HAP-1 (cell line): ENCODE results near the gene RBM42.
"Not testable (repeated sequence)": the region's sequence is repeated elsewhere in the genome, so short reads cannot be mapped to it uniquely, and the experiment has no call there.

ENCODE experiments used
- DNase-seq, 2 experiments: peaks; one replicate each; pipeline ENCODE4 v3.0.0-alpha.2; 2016 to 2020; ENCODE audit warnings: low spot score in 2 of 2
- H3K27me3 ChIP-seq: fragments of 250-450 bp; sonication (Bioruptor Pico); 2 replicates; pipeline ENCODE4 v1.5.1; 2020; ENCODE audit warnings: low read depth, mild to moderate bottlenecking, moderate library complexity
- H3K36me3 ChIP-seq: fragments of 250-450 bp; sonication (Bioruptor Pico); replicated peaks from 2 replicates; pipeline ENCODE4 v1.5.1; 2020; ENCODE audit warnings: mild to moderate bottlenecking
- H3K4me1 ChIP-seq: fragments of 250-450 bp; sonication (Bioruptor Pico); 2 replicates; pipeline ENCODE4 v1.5.1; 2020; ENCODE audit warnings: mild to moderate bottlenecking
- H3K4me3 ChIP-seq: fragments of 250-450 bp; sonication (Bioruptor Pico); 2 replicates; pipeline ENCODE4 v1.5.1; 2020; ENCODE audit warnings: mild to moderate bottlenecking, moderate library complexity
- H3K9me3 ChIP-seq: fragments of 250-450 bp; sonication (Bioruptor Pico); 2 replicates; pipeline ENCODE4 v1.5.1; 2020; ENCODE audit warnings: mild to moderate bottlenecking, moderate library complexity
- in situ Hi-C: fragments of 300-500 bp; cut with MboI; formaldehyde crosslinking; loops from 3 replicates; pipeline ENCODE4 v1.14.3; 2020; ENCODE audit warnings: low sequenced_read_pairs, inconsistent platforms, mixed read lengths

The RBM42 gene

DNA sequence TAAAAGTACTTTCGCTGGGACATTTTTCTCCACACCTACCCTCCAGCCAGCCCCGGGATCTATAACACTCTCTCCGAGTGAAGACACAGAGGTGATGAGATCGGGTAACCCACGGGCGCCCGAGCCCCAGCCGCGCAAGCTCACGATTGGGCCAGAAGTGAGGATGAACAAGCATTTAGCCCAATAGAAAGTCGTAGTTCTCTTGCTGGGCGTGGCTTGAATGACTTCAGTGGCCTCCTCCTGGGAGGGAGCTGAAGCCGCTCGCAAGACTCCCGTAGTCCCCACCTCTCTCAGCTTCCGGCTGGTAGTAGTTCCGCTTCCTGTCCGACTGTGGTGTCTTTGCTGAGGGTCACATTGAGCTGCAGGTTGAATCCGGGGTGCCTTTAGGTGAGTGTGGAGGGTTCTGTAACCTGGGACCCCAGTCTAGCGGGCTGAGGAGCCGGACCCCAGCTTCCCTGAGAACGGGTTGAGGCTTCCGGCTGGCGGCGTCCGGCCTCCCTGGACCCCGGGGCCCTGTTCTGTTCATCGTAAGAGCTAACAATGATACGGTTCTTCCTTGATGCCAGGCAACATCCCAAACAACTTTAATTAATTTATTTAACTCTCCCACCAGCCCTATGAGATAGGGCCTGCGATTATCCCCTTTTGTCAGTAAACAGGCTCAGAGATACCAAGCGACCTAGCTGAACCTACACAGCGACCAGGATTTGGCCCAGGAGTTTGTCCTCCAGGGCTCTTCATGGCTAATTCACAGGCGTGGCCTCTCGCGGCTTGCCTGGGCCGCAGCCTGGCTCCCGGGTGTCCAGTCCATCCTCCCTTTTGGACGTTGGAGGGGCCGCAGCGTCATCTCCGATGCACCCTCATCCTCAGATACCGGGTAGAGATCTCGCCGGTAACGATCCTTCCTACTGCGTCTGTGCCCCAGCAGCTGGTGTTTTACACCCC is 19.5 kb downstream of the RBM42 start, which contains the start of gene COX6B1:
Gene COX6B1 (plus strand): TSS at position 307 of the 945 bp plus-strand sequence. CDS start 2,921 bp downstream, outside the sequence.
- H3K4me1 ChIP-seq, result peaks cover 8% of the 10 kb centered on the region

DNA sequence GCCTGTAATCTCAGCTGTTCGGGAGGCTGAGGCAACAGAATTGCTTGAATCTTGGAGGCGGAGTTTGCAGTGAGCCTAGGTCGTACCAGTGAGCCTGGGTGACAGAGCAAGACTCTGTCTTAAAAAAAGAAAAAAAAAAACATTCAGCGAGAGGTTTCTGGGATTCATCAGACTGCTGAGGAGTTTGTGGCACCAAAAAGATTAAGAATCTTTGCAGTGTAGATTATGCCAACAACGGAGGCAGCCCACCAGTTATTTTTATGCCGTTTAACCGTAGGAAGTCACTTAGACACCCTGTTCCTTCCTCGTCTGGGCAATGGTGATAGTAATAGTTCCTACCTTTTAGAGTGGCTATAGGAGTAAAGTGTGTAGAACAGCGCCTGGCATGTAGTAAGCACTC is 21.7 kb downstream of the RBM42 start:
- DNase-seq, result no peak
- peaks cover 49% of the 10 kb centered on the region for H3K36me3 ChIP-seq
- H3K27me3 ChIP-seq, result no peaks in the 10 kb centered on the region
- H3K4me1 ChIP-seq, result 0 out of 2 replicates have a peak, but pooled peaks cover 3% of the 10 kb centered on the region
- in situ Hi-C loops, result no loop called here
- H3K9me3 ChIP-seq, result no peaks in the 10 kb centered on the region
- H3K4me3 ChIP-seq, result no peak overlapping the region

More for the DNA sequence above, 19.5 kb downstream of the RBM42 start, which contains the start of gene COX6B1:
- H3K36me3 ChIP-seq, result peaks cover 29% of the 10 kb centered on the region
- in situ Hi-C loops, result no loop called here
- no peaks in the 10 kb centered on the region for H3K9me3 ChIP-seq
- H3K27me3 ChIP-seq, result no peaks in the 10 kb centered on the region
- peak within 1 kb of the TSS; percentile 93 for H3K4me3 ChIP-seq
- DNase-seq, result peak; percentile 97 to 99

GRCh38 chr19:35654828-35655227 is 26.0 kb downstream of the RBM42 start:
- H3K4me1 ChIP-seq, H3K4me3 ChIP-seq, DNase-seq, H3K9me3 ChIP-seq, H3K27me3 ChIP-seq, in situ Hi-C loops: not testable (repeated sequence)
- peaks cover 74% of the 10 kb centered on the region for H3K36me3 ChIP-seq

GRCh38 chr19:35655600-35655999 is 26.8 kb downstream of the RBM42 start:
- H3K9me3 ChIP-seq, result no peaks in the 10 kb centered on the region
- H3K27me3 ChIP-seq, result no peaks in the 10 kb centered on the region
- in situ Hi-C loops, result no loop called here
- no peak for DNase-seq
- no peaks in the 10 kb centered on the region for H3K4me1 ChIP-seq
- H3K4me3 ChIP-seq, result no peak overlapping the region
- H3K36me3 ChIP-seq, result peaks cover 68% of the 10 kb centered on the region

GRCh38 chr19:35656700-35657099 is 27.9 kb downstream of the RBM42 start:
- peaks cover 57% of the 10 kb centered on the region for H3K36me3 ChIP-seq
- in situ Hi-C loops, result no loop called here

DNA sequence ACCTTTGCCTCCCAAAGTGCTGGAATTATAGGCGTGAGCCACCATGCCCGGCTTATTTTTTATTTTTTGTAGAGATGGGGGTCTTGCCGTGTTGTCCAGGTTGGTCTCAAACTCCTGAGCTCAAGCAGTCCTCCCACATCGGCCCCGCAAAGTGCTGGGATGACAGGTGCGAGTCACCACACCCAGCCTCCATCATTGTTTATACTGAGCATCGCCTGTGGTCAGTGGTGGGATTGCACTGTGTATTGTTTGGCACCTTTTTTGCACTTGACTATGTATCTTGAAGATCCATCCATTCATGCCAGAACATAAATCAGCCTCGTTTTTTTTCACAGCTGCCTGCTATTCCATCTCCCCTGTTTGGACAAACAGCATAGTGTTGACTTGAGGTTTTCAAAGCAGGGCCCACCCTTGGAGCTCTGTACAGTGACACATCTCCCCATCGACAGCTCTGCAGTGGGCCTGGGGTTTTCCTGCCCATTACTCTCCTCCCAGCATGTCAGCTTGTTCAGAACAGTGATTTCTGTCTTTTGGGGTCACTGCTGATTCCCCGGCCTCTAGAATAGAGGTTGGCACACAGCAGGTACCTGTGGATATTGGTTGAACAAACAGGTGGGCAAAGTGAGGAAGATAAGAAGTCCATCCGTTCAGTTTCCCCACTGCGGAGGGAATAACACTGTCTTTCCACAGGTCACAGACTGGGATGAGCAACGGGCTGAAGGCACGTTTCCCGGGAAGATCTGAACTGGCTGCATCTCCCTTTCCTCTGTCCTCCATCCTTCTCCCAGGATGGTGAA is 29.3 kb downstream of the RBM42 start:
- peaks cover 50% of the 10 kb centered on the region for H3K36me3 ChIP-seq
- no peaks in the 10 kb centered on the region for H3K4me1 ChIP-seq
- H3K4me3 ChIP-seq, result no peak overlapping the region
- in situ Hi-C loops, result no loop called here
- H3K27me3 ChIP-seq, result no peaks in the 10 kb centered on the region
- no peak for DNase-seq
- no peaks in the 10 kb centered on the region for H3K9me3 ChIP-seq

More at GRCh38 chr19:35656700-35657099, 27.9 kb downstream of the RBM42 start:
- Histone ChIP-seq H3K4me1 (no peaks in the 10 kb centered on the region), H3K9me3 (no peaks in the 10 kb centered on the region), H3K4me3 (no peak overlapping the region), H3K27me3 (no peaks in the 10 kb centered on the region)
- DNase-seq, result no peak

GRCh38 chr19:35661995-35662340 is 33.1 kb downstream of the RBM42 start:
- Histone ChIP-seq H3K9me3 (no peaks in the 10 kb centered on the region), H3K36me3 (peaks cover 15% of the 10 kb centered on the region), H3K27me3 (no peaks in the 10 kb centered on the region), H3K4me3 (no peak overlapping the region), H3K4me1 (peaks cover 4% of the 10 kb centered on the region)
- no peak for DNase-seq
- in situ Hi-C loops, result no loop called here

DNA sequence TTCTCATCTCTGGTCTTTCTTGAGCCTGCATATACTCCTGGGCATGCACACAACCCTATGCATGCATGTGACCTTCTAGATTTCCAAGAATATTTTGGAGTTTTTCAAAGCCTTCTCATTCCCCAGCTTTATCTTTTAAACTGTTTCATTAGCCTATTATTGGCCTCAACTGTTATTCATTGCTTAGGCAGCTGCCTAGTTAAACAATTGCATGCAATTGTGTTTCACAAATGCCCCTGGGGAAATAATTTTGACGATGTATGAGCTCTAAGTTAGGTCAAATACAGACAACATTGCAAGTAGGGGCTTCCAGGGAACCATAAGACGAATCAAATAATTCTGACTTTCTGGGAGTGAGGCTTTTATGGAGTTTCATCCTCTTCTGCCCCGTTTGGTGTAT is 35.1 kb downstream of the RBM42 start:
- Histone ChIP-seq H3K4me1 (peaks cover 4% of the 10 kb centered on the region), H3K4me3 (no peak overlapping the region), H3K9me3 (no peaks in the 10 kb centered on the region), H3K27me3 (0 out of 2 replicates have a peak, but pooled peaks cover 1% of the 10 kb centered on the region), H3K36me3 (no peaks in the 10 kb centered on the region)
- in situ Hi-C loops, result no loop called here
- no peak for DNase-seq

GRCh38 chr19:35665157-35665556 is 36.3 kb downstream of the RBM42 start:
- DNase-seq, result no peak
- Histone ChIP-seq H3K36me3 (no peaks in the 10 kb centered on the region), H3K27me3 (peaks cover 9% of the 10 kb centered on the region; the same call in 1 of the 2 replicates), H3K4me1 (peaks cover 4% of the 10 kb centered on the region), H3K9me3 (no peaks in the 10 kb centered on the region), H3K4me3 (no peak overlapping the region)
- in situ Hi-C loops, result no loop called here

DNA sequence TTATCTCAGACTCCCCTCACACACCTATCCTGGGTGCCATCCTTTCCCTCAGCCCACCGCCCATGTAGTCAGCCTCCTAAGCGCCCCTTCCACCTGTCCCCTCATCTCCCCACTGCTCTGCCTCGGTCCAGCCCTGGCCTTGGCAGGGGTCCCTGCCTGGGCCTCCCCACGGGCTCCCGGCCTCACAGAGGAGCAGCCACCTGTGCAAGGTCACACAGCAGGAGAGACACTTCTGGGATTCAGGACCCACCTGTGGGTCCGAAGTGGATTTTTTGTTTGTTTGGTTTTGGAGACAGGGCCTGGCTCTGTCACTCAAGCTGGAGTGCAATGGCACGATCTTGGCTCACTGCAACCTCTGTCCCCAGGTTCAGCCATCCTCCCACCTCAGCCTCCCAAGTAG is 36.8 kb downstream of the RBM42 start:
- H3K4me3 ChIP-seq, result no peak overlapping the region
- H3K27me3 ChIP-seq, result peaks cover 9% of the 10 kb centered on the region; the same call in 1 of the 2 replicates
- DNase-seq, result no peak
- H3K36me3 ChIP-seq, result no peaks in the 10 kb centered on the region
- H3K4me1 ChIP-seq, result peaks cover 4% of the 10 kb centered on the region
- no peaks in the 10 kb centered on the region for H3K9me3 ChIP-seq
- in situ Hi-C loops, result no loop called here

- in situ Hi-C loops, result no loop called here
- no peak for DNase-seq
- Histone ChIP-seq H3K27me3 (peaks cover 14% of the 10 kb centered on the region; the same call in 1 of the 2 replicates), H3K9me3 (no peaks in the 10 kb centered on the region), H3K36me3 (no peaks in the 10 kb centered on the region), H3K4me1 (peaks cover 4% of the 10 kb centered on the region), H3K4me3 (no peak within 1 kb of the TSS)
Observed at GRCh38 chr19:35666251-35666913, 37.5 kb downstream of the RBM42 start, which contains the start of gene UPK1A. TSS of gene UPK1A (plus strand) at chr19:35666517. CDS start at chr19:35666813, 296 bp downstream.

GRCh38 chr19:35669566-35669965 is 40.7 kb downstream of the RBM42 start:
- H3K36me3 ChIP-seq, result no peaks in the 10 kb centered on the region
- in situ Hi-C loops, result no loop called here
- H3K4me1 ChIP-seq, result 0 out of 2 replicates have a peak, but pooled peaks cover 2% of the 10 kb centered on the region
- H3K9me3 ChIP-seq, result no peaks in the 10 kb centered on the region
- H3K4me3 ChIP-seq, result no peak overlapping the region
- H3K27me3 ChIP-seq, result peaks cover 21% of the 10 kb centered on the region; the same call in 1 of the 2 replicates
- no peak for DNase-seq

DNA sequence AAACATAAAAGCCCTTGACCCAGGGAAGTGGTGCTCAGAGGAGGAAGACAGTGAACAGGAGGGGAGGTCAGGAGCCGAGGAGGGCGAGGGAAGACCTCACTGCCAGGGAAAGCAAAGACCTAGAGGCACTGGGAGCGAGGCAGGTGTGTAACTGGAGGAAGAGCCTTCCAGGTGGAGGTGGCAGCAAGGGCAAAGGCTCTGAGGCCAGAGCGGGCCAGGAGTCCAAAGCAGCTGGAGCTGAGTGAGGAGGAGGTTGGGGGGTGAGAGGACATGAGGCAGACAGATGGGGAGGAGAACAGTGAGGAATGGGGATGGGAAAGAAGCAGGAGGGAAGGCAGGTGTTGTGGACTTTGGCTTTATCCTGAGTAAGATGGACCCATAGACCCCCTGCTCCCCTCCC is 41.1 kb downstream of the RBM42 start:
- Histone ChIP-seq H3K9me3 (no peaks in the 10 kb centered on the region), H3K27me3 (peaks cover 21% of the 10 kb centered on the region; the same call in 1 of the 2 replicates), H3K4me1 (0 out of 2 replicates have a peak, but pooled peaks cover 2% of the 10 kb centered on the region), H3K36me3 (no peaks in the 10 kb centered on the region), H3K4me3 (no peak overlapping the region)
- in situ Hi-C loops, result no loop called here
- DNase-seq, result no peak
